ENCODE results near the gene RPS21.

RPS21 gene

GRCh38 chr20:62390317-62391164, 3.6 kb downstream of the RPS21 start:
- no peak overlapping the region for H3K4me3 ChIP-seq (replicated peaks; ENCODE audit: low read depth, low read length)
- no peak for DNase-seq (ENCODE audit: extremely low read depth, low read depth)
- no peak for TF ChIP-seq CTCF (IDR thresholded peaks at IDR 0.05; ENCODE audit: low read depth, low read length, missing control alignments)

GRCh38 chr20:62391165-62392076, 4.5 kb downstream of the RPS21 start:
- H3K4me3 ChIP-seq (replicated peaks; ENCODE audit: low read depth, low read length): no peak overlapping the region
- TF ChIP-seq CTCF (IDR thresholded peaks at IDR 0.05; ENCODE audit: low read depth, low read length, missing control alignments): no peak

GRCh38 chr20:62392077-62392418, 5.1 kb downstream of the RPS21 start:
- TF ChIP-seq CTCF (IDR thresholded peaks at IDR 0.05; ENCODE audit: low read depth, low read length, missing control alignments): no peak
- no peak for DNase-seq (ENCODE audit: extremely low read depth, low read depth)
- H3K4me3 ChIP-seq (replicated peaks; ENCODE audit: low read depth, low read length): no peak overlapping the region

More at GRCh38 chr20:62391165-62392076, 4.5 kb downstream of the RPS21 start:
- DNase-seq (ENCODE audit: extremely low read depth, low read depth): no peak

- TF ChIP-seq CTCF (IDR thresholded peaks at IDR 0.05; ENCODE audit: low read depth, low read length, missing control alignments): no peak
- H3K4me3 ChIP-seq (replicated peaks; ENCODE audit: low read depth, low read length): no peak overlapping the region
- DNase-seq (ENCODE audit: extremely low read depth, low read depth): no peak
Observed at GRCh38 chr20:62392621-62393334, 5.9 kb downstream of the RPS21 start.

GRCh38 chr20:62393335-62393665, 6.4 kb downstream of the RPS21 start:
- DNase-seq (ENCODE audit: extremely low read depth, low read depth): no peak
- TF ChIP-seq CTCF (IDR thresholded peaks at IDR 0.05; ENCODE audit: low read depth, low read length, missing control alignments): no peak
- H3K4me3 ChIP-seq (replicated peaks; ENCODE audit: low read depth, low read length): no peak overlapping the region

GRCh38 chr20:62393830-62394229, 6.9 kb downstream of the RPS21 start:
- no peak for TF ChIP-seq CTCF (IDR thresholded peaks at IDR 0.05; ENCODE audit: low read depth, low read length, missing control alignments)
- DNase-seq (ENCODE audit: extremely low read depth, low read depth): no peak
- H3K4me3 ChIP-seq (replicated peaks; ENCODE audit: low read depth, low read length): no peak overlapping the region

Measured in HFF-Myc (cell line).